Measurements from ENCODE around the gene FYCO1. TPM values are rescaled to one million over a fixed set of nuclear protein-coding genes. Genes with fewer than 3 reads are reported as not detected.

The FYCO1 gene
- total RNA-seq, 1 donor from 2014 or later: 7.9 TPM

DNA sequence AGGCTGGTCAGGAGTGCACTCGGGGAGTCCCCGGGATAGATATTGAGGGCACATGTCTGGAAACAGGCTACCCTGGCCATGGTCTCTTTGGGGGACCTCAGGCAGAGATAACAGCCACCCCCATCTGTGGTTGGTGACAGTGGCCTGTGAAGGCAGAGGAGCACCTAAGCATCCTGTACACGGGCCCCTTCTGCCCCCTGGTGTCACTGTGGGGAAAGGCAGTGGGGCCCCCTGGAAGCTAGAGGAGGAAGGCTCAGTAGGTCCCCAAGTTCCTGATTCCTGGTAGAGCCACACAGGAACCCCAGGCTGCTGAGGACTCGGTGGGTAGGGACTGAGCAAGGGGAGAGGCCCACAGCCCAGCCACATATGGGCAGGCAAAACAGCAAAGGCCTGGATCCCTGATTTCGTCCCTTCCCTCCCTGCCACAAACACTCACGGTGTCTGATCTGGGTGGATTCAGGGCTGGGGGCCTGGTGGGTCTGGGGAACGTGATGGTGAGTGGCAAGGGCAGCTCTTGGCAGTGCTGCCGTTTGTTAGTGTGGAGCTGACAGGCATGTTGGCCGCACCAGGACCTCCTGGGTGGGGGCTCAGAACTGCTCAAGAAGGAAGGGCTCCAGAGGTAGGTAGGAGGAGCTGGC, 66.5 kb downstream of the FYCO1 start:
- DNase-seq (ENCODE audit: low read depth) (peak; percentile 17), FAIRE-seq (no peak)
- no peaks in the 10 kb centered on the region for H3K27me3 ChIP-seq (ENCODE audit: control insufficient read depth, insufficient read depth, low read length)
- H3K36me3 ChIP-seq (ENCODE audit: control insufficient read depth, insufficient read depth, low read length): peaks cover 18% of the 10 kb centered on the region
- no peak overlapping the region for H3K4me3 ChIP-seq (ENCODE audit: low read depth, low read length)
- TF ChIP-seq, protein P1, sequence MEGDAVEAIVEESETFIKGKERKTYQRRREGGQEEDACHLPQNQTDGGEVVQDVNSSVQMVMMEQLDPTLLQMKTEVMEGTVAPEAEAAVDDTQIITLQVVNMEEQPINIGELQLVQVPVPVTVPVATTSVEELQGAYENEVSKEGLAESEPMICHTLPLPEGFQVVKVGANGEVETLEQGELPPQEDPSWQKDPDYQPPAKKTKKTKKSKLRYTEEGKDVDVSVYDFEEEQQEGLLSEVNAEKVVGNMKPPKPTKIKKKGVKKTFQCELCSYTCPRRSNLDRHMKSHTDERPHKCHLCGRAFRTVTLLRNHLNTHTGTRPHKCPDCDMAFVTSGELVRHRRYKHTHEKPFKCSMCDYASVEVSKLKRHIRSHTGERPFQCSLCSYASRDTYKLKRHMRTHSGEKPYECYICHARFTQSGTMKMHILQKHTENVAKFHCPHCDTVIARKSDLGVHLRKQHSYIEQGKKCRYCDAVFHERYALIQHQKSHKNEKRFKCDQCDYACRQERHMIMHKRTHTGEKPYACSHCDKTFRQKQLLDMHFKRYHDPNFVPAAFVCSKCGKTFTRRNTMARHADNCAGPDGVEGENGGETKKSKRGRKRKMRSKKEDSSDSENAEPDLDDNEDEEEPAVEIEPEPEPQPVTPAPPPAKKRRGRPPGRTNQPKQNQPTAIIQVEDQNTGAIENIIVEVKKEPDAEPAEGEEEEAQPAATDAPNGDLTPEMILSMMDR (IDR thresholded peaks at IDR 0.05; ENCODE audit: insufficient read depth, low read length, severe bottlenecking): peak; percentile 86

DNA sequence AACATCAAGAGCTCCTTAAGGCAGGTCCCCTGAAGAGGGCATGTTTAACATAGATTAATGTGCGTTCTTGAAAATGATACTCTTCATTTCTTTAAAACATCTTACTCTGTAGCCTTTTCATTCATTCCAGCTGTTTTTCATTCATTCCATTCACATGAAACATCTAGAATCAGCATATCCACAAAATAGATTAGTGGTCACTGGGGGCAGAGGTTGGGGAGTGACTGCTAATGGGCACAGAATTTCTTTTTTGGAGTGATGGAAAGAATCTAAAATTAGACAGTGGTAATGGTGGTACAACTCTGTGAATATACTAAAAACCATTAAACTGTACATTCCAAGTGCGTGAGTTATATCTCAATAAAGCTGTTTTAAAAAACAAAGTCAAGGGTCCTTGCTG, 67.7 kb downstream of the FYCO1 start:
- no peak overlapping the region for H3K4me3 ChIP-seq (ENCODE audit: low read depth, low read length)
- H3K36me3 ChIP-seq (ENCODE audit: control insufficient read depth, insufficient read depth, low read length): peaks cover 18% of the 10 kb centered on the region
- DNase-seq (ENCODE audit: low read depth) (no peak), FAIRE-seq (no peak)
- no peaks in the 10 kb centered on the region for H3K27me3 ChIP-seq (ENCODE audit: control insufficient read depth, insufficient read depth, low read length)
- TF ChIP-seq, protein P1 (IDR thresholded peaks at IDR 0.05; ENCODE audit: insufficient read depth, low read length, severe bottlenecking): no peak

DNA sequence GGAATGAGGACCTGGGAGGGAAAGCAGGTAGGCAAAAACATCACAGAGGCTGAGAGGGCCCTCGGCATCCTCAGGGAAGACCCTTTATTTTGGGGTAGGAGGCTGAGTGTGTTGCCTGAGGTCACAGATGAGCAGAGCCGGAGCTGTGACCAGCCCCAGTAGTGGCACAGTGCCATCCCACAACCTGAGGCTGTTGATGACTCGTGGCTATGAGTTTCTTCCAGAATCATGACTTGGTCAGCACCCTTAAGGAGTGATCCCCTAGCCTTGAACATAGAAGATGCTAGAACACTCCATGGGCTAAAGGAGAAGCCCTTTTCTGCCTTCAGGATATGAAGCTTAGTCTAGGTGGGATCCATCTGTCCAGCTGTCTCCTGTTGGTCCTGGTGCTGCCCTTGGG, 71.9 kb downstream of the FYCO1 start:
- Histone ChIP-seq H3K36me3 (ENCODE audit: control insufficient read depth, insufficient read depth, low read length) (peaks cover 8% of the 10 kb centered on the region), H3K4me3 (ENCODE audit: low read depth, low read length) (no peak overlapping the region), H3K27me3 (ENCODE audit: control insufficient read depth, insufficient read depth, low read length) (no peaks in the 10 kb centered on the region)
- TF ChIP-seq, protein P1 (IDR thresholded peaks at IDR 0.05; ENCODE audit: insufficient read depth, low read length, severe bottlenecking): no peak
- peak; percentile 55 for DNase-seq (ENCODE audit: low read depth)
- FAIRE-seq: no peak

DNA sequence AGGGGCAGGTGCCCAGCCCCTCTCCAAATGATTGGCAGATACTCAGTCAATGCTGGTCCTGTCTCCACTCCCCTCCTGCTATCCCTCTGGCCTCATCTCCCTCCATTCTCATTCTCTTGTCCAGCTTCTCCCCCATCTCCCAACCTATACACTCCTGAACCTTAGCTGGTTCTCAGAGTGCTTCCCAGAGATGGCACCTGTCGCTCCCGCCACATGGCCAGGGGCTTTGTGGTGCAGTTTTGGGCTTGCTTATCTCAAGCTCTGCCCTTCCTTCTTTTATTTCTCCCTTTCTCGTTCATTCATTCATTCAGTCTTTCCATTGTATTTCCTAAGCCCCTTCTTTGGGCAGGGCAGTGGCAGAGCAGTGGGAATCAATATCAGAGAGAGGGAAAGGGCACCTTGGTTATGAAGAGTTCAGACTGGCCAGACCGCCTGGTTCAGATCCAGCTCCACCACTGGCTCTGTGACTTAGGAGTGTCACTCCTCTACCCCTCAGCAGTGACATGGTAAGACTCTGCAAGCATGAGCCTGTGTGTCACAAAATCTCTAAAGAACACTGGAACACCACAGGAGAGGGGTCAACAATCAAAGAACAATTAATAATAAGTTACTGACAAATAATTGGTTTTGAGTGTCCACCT, 72.6 kb downstream of the FYCO1 start:
- FAIRE-seq (no peak), DNase-seq (ENCODE audit: low read depth) (no peak)
- H3K4me3 ChIP-seq (ENCODE audit: low read depth, low read length): no peak overlapping the region
- TF ChIP-seq, protein P1 (IDR thresholded peaks at IDR 0.05; ENCODE audit: insufficient read depth, low read length, severe bottlenecking): no peak
- H3K27me3 ChIP-seq (ENCODE audit: control insufficient read depth, insufficient read depth, low read length): no peaks in the 10 kb centered on the region
- H3K36me3 ChIP-seq (ENCODE audit: control insufficient read depth, insufficient read depth, low read length): peaks cover 5% of the 10 kb centered on the region

DNA sequence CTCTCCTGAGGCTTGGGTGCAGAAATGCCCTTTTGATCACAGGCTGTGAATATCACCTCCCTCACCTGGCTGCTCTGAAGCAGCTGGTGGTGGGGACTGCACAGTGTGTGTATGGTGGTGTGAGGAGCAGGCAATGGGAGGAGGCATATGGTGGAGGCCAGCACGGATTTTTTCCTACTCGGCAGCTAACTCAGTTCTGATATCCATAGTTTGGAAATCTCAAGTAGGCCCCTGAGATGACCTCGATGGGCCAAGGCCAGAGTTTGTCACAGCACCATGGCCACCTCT, 73.6 kb downstream of the FYCO1 start:
- FAIRE-seq (no peak), DNase-seq (ENCODE audit: low read depth) (no peak)
- TF ChIP-seq, protein P1 (IDR thresholded peaks at IDR 0.05; ENCODE audit: insufficient read depth, low read length, severe bottlenecking): no peak
- Histone ChIP-seq H3K36me3 (ENCODE audit: control insufficient read depth, insufficient read depth, low read length) (no peaks in the 10 kb centered on the region), H3K27me3 (ENCODE audit: control insufficient read depth, insufficient read depth, low read length) (no peaks in the 10 kb centered on the region), H3K4me3 (ENCODE audit: low read depth, low read length) (no peak overlapping the region)
